Measurements from ENCODE around the gene IGDCC3.
"Not testable (repeated sequence)": the region's sequence is repeated elsewhere in the genome, so short reads cannot be mapped to it uniquely, and the experiment has no call there.

The IGDCC3 gene

DNA sequence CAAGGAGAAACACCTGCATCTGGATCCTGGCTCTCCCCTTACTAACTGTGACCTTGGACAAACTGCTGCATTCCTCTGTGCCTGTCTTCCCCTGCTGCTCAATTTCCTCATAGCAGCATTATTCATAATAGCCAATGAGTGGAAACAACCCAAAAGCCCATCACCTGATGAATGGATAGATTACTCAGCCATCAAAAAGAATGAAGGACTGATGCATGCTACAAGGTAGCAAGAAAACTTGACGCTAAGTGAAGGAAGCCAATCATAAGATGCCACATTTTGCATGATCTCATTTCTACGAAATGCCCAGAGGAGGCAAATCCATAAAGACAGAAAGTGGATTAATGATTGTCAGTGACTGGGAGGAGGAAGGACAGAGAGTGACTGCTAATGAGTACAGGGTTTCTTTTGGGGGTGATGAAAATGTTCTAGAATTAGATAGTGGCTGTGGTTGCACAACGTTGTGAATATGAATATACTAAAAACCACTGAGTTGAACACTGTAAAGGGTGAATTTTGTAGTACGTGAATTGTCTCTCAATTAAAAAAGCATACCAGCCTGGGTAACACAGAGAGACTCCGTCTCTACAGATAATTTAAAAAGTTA lies 33.8 kb upstream of the IGDCC3 start:
- no peak for ATAC-seq
- Mint-ChIP-seq H3K27ac (no peak overlapping the region), H3K9me3 (no peaks in the 10 kb centered on the region), H3K27me3 (peaks cover 28% of the 10 kb centered on the region), H3K4me3 (no peak overlapping the region), H3K4me1 (peaks cover 9% of the 10 kb centered on the region)
- no peak for DNase-seq

DNA sequence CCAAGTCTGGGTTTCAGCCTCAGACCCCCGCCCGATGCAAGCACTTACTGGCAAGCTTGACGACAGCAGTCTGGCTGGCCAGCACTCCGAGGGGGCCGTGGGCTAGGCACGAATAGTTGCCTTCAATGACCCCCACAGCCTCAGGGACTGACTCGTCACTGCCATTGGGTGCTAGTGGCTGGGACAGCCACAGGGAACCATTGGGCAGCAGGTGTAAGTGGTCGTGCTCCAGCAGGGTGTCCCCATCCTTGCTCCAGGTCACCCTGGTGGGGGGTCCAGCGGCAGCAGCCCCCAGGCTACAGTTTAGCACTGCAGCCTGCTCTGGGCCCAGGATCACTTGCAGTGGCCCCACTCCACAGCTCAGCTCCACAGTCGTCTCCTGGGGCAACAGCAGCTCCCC lies 33.2 kb upstream of the IGDCC3 start:
- no peak overlapping the region for H3K27ac Mint-ChIP-seq

DNA sequence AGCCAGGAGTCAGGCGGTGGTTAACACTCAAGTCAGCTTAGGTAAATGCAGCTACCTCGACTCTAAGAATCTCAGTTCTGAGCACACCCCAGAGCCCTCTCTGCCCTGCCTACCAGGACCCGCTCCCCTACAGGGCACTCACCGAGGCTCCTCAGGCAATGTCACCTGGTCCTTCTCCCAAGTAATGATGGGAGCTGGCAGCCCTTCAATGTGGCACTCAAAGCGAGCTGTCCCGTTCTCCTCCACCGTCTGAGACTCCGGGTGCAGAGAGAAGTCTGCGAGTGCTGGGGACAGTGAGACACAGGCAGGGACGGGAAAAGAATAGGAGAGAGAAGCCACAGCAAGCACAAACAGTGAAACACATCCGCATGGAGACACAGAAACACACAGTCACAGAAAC lies 32.2 kb upstream of the IGDCC3 start:
- Mint-ChIP-seq H3K4me3 (no peak overlapping the region), H3K27me3 (peaks cover 22% of the 10 kb centered on the region), H3K4me1 (peaks cover 9% of the 10 kb centered on the region), H3K9me3 (no peaks in the 10 kb centered on the region), H3K27ac (no peak overlapping the region)
- DNase-seq: no peak
- ATAC-seq: no peak

More for the DNA sequence above, 33.2 kb upstream of the IGDCC3 start:
- no peak for DNase-seq
- Mint-ChIP-seq H3K4me1 (peaks cover 9% of the 10 kb centered on the region), H3K27me3 (peaks cover 22% of the 10 kb centered on the region), H3K4me3 (no peak overlapping the region), H3K9me3 (no peaks in the 10 kb centered on the region)
- ATAC-seq: no peak

DNA sequence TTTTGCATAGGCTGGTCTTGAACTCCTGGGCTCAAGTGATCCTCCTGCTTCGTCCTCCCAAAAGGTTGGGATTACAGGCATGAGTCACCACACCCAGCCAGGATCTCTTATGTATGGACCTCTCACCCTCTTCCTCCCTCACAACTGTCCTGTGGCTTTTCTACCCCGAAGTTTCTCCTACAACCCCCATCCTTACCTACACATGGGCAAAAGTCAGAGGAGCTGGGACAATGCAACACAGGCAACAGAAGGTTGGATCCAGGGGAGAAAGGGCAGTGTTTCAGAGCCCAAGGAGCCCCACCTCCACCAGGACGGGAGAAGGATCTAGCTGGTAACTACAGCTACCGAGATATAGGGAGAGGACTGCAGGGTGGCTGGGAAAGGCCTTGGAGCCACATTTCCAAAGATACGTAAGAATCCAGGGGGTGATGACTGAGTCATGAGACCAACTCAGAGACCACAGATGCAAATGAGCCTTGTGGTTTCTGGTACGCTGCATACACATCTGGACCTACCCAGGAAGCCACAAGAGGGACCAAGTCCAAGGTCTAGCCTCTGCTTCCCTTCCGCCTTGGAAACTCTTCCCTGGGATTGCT lies 31.3 kb upstream of the IGDCC3 start:
- Mint-ChIP-seq H3K4me1 (peaks cover 9% of the 10 kb centered on the region), H3K9me3 (no peaks in the 10 kb centered on the region), H3K4me3 (no peak overlapping the region), H3K27ac (no peak overlapping the region), H3K27me3 (peaks cover 22% of the 10 kb centered on the region)
- DNase-seq: no peak
- ATAC-seq: no peak

DNA sequence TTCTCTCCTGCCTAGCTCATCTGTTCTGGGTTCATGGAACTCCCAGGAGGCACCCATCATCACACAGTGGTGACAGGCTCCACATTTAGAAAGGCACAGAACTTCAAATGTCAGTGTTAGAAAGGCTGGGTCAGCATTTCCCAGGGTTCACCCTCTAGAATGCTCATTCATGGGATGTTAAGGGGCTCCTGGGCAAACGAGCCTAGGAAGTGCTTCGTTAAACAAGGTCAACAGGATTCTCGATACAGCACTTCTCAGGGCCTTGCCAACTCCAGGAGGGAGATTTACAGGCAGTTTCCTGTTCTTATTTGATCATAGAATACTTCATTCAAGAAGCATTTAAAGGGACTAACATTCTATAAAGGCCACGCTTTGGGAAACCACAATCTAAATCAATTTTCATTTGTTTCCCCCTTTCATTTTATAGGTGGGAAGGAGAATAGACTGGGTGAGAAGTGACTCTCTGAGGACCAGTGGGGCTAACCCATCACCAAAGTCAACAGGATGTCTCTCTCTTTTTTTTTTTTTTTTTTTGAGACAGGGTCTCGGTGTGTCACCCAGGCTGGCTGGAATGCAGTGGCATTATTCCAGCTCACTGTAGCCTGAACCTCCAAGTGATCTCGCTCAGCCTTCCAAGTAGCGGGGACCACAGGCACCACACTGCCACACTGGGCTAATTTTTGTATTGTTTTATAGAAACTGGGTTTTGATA lies 30.7 kb upstream of the IGDCC3 start:
- H3K27me3 Mint-ChIP-seq: peaks cover 26% of the 10 kb centered on the region
- no peak overlapping the region for H3K27ac Mint-ChIP-seq
- no peak for DNase-seq
- H3K4me3 Mint-ChIP-seq: no peak overlapping the region
- H3K9me3 Mint-ChIP-seq: no peaks in the 10 kb centered on the region
- ATAC-seq: no peak
- peaks cover 9% of the 10 kb centered on the region for H3K4me1 Mint-ChIP-seq

DNA sequence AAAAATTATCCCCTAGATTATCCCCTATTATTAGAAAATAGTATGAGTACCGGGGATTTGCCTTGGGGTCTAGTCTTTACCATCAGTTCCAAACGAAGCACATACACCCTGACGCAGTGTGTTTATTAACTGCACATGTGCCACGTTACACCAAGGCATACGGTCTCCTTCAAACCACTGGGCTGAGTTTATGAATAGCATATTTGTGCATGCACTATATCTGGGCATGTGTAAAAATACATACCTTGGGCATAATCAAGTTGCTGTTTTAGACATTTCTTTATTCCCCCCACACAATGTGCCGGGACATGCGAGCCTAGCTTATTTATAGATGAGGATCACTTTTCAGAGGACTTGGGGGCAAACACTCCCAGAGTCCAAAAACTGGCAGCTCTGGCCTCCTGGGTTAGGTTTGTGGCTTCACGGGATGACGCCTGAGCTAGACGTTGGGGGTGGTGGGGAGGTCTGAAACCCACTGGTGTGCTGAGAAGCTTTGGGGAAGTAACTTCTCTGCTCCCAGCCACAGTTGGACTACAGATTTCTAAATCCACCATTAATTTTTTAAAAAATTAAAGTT lies 28.7 kb upstream of the IGDCC3 start:
- DNase-seq: no peak
- no peak for ATAC-seq
- peaks cover 40% of the 10 kb centered on the region for H3K27me3 Mint-ChIP-seq
- peaks cover 9% of the 10 kb centered on the region for H3K4me1 Mint-ChIP-seq
- H3K9me3 Mint-ChIP-seq: no peaks in the 10 kb centered on the region
- H3K4me3 Mint-ChIP-seq: no peak overlapping the region
- H3K27ac Mint-ChIP-seq: no peak overlapping the region

DNA sequence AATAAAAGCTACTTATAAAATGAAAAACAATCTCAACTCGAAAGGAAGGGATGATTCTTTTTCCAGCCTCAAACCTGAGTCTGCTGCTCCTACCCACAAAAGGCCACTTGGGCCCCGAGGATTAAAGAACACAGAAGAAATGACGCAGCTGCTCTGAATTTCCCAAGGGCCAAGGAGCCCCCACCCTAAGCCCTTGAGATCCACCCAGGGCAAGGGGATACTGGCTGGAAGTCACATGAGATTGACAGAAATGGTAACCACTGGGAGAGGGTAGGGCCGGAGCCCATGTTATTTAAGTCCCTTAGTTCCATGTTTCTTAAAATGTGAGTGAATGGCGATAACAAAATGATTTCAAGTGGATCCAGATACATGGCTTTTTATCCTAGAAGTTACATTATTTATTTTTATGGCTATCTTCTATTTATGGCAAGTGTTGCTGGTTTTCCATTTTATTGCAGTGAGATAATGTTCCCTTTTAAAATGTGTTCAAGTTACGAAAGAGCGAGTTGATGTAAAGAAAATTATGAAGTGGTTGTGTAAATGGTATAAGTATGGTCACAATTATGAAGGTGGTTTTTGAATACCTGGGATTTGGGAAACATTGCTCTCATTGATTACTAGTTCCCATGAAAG lies 28.1 kb upstream of the IGDCC3 start:
- Mint-ChIP-seq H3K4me3 (no peak overlapping the region), H3K27ac (no peak overlapping the region), H3K9me3 (no peaks in the 10 kb centered on the region), H3K27me3 (peaks cover 46% of the 10 kb centered on the region), H3K4me1 (peaks cover 13% of the 10 kb centered on the region)
- ATAC-seq (no peak), DNase-seq (no peak)

DNA sequence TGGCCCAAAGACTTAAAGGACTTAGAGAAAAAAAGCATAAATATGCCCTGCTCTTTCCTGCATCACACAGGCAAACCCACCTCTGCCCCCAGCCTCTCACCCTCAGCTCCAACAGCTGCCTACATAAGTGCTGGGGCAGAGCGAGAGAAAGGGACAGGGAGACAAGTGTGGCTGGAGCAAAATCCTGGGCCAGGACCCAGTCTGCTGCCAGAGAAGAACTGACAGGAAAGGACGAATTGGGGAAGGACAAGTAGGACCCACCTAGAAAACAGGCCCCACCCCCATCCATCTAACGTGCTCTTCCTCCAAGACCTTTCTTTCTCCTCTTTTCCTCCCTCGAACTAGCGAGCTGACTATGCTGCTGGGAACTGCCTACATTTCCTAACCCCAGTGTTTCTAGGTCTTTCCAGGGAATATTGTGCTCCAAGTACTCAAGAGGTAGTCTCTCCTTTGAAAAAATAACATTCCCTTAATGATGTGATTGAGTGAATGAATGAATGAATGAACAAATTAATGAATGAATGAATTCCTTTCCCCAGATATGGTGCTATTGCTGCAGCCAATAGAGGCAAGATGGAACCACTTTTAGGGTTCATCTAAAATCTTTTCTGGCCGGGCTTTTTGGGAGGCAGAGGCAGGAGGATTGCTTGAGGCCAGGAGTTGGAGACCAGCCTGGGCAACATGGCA lies 26.5 kb upstream of the IGDCC3 start:
- peaks cover 12% of the 10 kb centered on the region for H3K4me1 Mint-ChIP-seq
- peaks cover 47% of the 10 kb centered on the region for H3K27me3 Mint-ChIP-seq
- ATAC-seq (no peak), DNase-seq (no peak)
- H3K9me3 Mint-ChIP-seq: no peaks in the 10 kb centered on the region
- H3K4me3 Mint-ChIP-seq: no peak overlapping the region
- H3K27ac Mint-ChIP-seq: no peak overlapping the region

DNA sequence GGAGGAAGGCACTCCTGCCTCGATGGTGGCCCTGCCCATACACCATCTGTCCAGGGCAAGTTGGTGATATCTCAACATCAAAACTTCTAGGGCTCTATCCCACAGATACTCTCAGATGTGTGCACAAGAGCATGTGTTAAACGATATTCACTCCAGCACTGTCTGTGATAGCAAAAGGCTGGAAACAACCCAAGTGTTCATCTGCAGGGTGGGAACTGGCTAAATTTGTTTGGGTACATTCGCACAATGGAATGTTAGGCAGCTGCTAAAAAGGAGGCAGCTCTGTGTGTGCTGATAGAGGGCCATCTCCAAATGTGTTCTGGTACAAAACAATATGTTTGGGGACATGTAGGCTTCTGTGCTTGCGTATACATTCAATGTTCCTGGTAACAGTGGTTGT lies 25.2 kb upstream of the IGDCC3 start:
- H3K4me1 Mint-ChIP-seq: peaks cover 7% of the 10 kb centered on the region
- ATAC-seq: no peak
- no peaks in the 10 kb centered on the region for H3K9me3 Mint-ChIP-seq
- no peak for DNase-seq
- peaks cover 53% of the 10 kb centered on the region for H3K27me3 Mint-ChIP-seq
- H3K27ac Mint-ChIP-seq: no peak overlapping the region
- no peak overlapping the region for H3K4me3 Mint-ChIP-seq

DNA sequence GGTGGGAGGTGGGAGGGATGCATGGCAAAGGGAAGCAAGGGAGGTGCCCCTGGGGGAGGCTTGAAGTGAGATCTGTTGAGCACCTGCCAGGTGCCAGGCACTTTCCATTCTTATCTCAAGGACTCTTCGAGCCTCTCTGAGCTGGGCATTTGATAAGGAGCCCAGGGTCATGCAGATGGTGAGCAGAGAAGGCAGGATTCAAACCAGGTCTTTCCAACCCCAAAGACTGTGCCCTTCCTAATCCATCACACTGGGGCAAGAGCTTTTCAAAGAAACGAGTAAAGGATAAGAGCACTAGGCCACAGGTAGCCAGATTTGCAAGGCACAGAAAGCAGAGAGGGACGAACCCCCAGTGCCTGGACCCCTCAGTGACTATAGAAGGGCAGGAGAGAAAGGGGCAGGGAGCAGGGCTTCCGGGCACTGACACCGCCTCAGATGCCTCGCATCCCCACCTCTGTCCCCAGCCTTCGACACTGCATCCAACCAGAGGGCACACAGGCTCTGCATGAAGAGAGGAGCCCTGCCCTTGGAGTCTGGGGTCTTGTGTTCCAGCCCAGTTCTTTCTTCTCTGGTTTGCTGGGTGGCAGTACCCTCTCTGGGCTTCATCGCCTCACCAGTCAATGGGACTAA lies 23.9 kb upstream of the IGDCC3 start:
- Mint-ChIP-seq H3K4me1 (peaks cover 12% of the 10 kb centered on the region), H3K27me3 (peaks cover 66% of the 10 kb centered on the region), H3K4me3 (no peak overlapping the region), H3K27ac (no peak overlapping the region), H3K9me3 (no peaks in the 10 kb centered on the region)
- no peak for ATAC-seq
- DNase-seq: no peak

DNA sequence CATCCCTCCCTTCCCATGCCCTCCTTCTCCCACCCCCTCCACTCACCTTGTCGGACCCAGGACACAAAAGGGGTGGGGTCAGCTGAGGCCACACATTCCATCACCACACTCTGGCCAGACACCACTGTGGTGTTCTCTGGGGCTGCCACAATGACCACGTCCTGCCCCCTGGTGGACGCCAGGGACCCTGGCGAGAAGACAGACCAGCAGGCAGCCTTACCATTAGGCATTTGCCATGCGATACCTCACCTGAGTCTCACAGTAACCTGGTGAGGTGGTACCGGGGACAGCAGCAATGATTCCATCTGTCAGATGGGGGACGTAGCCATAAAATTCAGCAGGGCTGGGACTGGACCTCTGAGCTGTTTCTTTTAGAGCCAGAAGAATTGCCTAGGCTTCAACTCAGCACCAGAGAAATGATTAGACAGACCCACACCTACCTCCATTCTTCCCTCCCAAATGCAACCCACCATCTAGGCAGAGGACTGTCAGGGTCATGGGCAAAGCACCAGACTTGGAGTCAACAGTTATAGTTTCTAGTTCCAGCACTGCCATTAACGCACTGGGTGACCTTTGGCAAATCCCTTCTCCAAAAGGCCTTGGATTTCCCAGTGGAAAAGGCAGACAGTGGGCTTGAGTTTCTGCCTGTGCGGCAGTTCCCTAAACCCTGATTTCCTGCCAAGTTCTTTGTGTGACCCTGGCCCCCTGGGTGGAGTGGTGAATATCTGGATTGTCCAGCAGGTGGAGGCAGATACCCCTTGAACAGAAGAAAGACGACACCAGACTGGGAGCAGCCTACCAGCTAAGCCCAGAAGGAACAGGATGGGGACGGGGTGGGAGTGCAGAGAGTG lies 23.2 kb upstream of the IGDCC3 start:
- Mint-ChIP-seq H3K27me3 (peaks cover 73% of the 10 kb centered on the region), H3K9me3 (no peaks in the 10 kb centered on the region), H3K4me3 (no peak overlapping the region), H3K27ac (no peak overlapping the region), H3K4me1 (peaks cover 19% of the 10 kb centered on the region)
- ATAC-seq (peak; percentile 85), DNase-seq (peak; percentile 36 to 56)

DNA sequence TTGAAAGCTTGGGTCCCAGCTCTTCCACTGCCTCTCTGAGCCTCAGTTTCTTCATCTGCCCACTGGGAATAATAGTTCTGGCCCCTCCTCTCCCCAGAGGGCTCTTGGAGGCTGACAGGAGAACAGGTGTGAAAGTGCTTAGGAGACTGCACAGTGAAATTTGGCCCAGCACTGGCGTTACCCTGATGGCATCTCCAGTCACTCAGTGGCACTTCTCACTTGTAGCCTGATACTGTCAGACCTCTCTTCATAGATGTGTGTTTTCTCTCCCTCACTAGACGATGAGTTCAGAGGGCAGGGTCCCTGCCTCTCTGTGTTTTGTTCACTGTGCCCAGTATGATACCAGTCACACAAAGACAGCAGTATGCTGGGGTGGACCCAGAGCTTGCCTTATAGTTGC lies 22.2 kb upstream of the IGDCC3 start:
- DNase-seq: no peak
- Mint-ChIP-seq H3K27ac (no peak overlapping the region), H3K9me3 (no peaks in the 10 kb centered on the region), H3K4me3 (no peak overlapping the region), H3K27me3 (peaks cover 83% of the 10 kb centered on the region), H3K4me1 (peaks cover 20% of the 10 kb centered on the region)
- no peak for ATAC-seq

DNA sequence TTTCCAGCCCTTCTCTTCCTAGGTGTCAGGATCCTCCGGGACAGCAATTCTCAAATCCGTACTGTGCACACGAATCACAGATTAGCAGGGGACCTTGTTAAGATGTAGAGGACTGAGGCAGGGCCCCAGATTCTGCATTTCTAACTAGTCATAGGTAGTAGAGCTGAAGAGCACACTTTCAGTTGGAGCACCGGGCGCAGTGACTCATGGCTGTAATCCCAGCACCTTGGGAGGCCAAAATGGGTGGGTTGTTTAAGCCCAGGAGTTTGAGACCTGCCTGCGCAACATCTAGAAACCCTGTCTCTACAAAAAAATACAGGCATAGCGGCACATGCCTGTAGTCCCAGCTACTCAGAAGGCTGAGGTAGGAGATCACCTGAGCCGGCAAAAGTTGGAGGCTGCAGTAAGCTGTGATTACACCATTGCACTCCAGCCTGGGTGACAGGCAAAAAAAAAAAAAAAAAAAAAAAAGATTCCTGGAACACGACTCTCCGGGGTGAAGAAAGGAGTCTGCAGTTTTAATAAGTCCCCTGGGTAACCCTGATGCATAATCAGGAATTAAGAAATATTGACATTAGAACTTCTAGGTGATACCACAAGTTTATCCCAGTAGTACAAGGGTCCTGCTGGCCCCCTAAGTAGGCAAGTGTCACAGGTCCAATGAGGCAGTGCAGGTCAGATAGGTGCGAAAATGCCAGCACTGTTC lies 21.4 kb upstream of the IGDCC3 start:
- no peak overlapping the region for H3K4me3 Mint-ChIP-seq
- no peak for DNase-seq
- no peak for ATAC-seq

DNA sequence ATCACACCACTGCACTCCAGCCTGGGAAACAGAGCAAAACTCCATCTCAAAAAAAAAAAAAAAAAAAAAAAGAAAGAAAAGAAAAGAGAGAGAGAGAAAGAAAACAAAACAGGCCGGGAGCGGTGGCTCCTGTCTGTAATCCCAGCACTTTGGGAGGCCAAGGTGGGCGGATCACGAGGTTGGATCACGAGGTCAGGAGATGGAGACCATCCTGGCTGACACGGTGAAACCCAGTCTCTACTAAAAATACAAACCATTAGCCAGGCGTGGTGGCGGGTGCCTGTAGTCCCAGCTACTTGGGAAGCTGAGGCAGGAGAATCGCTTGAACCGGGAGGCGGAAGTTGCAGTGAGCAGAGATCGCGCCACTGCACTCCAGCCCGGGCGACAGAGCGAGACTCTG lies 20.7 kb upstream of the IGDCC3 start:
- H3K4me3 Mint-ChIP-seq, DNase-seq, H3K9me3 Mint-ChIP-seq, H3K27ac Mint-ChIP-seq, ATAC-seq: not testable (repeated sequence)
- H3K4me1 Mint-ChIP-seq: peaks cover 20% of the 10 kb centered on the region
- peaks cover 94% of the 10 kb centered on the region for H3K27me3 Mint-ChIP-seq

More for the DNA sequence above, 21.4 kb upstream of the IGDCC3 start:
- no peaks in the 10 kb centered on the region for H3K9me3 Mint-ChIP-seq
- H3K4me1 Mint-ChIP-seq: peaks cover 20% of the 10 kb centered on the region
- H3K27ac Mint-ChIP-seq: no peak overlapping the region
- H3K27me3 Mint-ChIP-seq: peaks cover 91% of the 10 kb centered on the region
